Posterior cingulate gyrus (tissue), 11 donors: ENCODE data around the gene NPAS3.
A peak's percentile ranks its signal among the peaks of the same experiment; 100 is the strongest.

Experiments used
- DNase-seq, 10 donors: peaks; one replicate each; pipeline versions ENCODE4 v3.0.0 to v3.0.0-alpha.2; 2020 to 2021; ENCODE audit warnings: mixed read lengths in 3 of 10
- intact Hi-C: fragments of 100-400 bp; cut with DNase I; formaldehyde crosslinking; loops from one replicate; pipeline ENCODE4 v1.15.1; 2023

Gene NPAS3

DNA sequence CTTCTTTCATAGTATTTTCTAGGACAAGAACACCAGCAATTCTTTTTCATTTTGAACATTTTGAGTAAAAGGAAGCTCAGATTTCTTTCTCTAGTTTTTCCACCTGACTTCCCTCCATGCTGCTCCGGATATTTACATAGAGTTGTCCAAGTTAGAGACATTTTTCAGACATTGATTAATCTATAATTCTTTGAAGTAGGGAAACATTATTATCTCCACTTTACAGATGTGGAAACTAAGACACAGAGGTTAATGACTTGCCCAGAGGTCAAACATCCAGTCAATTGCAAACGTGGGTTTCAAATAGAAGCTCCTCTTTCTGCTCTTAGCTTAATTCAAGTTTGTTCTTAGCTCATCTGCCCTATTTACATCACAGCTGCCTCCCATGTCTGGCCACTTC is 873.9 kb downstream of the NPAS3 start:
- intact Hi-C loops, result no loop called here
- DNase-seq, result no peak

DNA sequence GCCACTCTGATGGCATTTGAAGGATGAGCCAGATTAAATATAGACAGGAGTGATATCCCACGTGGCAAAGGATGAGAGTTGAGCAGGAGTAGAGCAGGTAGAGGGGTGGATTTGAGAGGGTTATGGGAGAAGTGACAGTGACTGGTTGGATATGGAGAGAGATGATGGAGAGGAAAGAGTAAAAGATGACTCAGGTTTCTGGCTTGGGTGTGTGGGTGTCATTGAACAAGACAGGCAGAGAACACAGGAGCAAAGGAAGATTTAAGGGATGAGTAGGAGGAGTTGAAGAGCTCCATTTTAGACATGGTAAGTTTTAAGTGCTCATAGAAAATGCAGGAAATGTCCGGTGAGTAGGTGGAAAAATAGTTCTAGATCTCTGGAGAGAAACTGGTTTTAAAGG is 875.3 kb downstream of the NPAS3 start:
- intact Hi-C loops, result no loop called here
- DNase-seq, result no peak

DNA sequence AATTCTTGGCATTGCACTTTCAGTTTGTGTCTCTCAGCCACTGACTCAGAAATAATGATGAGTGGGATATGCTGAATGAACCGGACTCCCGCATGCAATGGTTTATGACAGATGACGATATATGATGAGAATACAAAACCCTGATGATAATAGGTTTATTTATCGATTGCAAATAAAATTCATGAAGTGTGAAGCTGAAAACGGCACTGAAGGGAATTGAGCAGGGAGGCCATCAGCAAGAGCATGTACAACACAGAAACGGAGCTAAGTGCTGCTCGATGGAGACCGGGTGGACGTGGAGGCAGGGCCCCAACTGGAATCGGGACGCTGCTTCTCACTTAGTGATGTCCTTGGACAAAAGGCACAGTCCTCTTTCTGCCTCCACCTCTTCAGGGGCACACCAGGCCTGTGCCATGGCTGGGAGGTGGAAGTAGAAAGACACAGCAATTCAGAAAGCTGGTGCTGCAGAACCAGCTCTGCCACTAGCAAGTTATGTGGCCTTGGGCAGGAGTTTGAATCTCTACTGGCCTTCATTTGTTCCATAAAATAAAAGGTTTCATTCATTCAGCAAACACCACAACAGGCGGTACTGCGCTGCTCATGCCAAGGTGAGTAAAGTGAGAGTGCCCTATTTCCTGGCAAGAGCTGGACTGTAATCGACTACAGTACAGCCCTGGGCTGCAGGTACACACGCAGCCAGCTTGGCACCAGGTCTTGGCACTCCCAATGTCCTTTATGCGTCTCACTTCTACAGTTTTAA is 895.2 kb downstream of the NPAS3 start:
- intact Hi-C loops, result no loop called here
- DNase-seq, result no peak

DNA sequence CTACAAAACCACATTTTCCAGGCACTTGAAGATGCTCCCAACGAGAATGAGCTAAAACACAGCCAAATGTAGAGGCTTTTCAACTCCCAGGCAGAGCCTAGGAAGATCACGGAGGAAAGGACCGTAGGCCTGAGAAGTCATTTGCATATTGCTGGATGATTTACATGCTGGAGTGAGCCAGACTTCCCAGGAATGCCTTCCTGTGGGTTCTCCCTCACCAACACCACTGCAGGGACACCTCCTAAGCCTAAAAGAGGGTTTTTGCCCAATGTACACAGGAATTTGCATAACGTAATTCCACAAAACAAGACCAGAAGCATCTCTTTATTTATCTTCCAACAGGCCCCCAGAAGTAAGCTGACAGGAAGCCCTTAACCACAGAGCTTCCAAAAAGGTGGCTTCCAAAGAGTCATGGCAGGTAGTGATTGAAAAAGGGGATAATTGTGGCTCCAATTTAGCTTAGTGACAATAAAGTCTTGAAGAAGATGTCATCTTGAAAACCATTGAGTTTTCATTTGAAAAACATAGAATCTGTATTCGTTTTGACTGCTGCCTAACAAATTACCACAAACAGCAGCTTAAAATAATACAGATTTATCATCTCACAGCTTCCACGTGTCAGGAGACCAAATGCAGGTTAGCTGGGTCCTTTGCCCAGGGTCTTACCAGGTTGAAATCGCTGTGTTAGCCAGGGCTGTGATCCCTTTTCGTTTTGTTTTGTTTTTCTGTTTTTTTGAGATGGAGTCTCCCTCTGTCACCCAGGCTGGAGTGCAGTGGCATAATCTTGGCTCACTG is 896.0 kb downstream of the NPAS3 start:
- intact Hi-C loops, result no loop called here
- DNase-seq, result no peak

DNA sequence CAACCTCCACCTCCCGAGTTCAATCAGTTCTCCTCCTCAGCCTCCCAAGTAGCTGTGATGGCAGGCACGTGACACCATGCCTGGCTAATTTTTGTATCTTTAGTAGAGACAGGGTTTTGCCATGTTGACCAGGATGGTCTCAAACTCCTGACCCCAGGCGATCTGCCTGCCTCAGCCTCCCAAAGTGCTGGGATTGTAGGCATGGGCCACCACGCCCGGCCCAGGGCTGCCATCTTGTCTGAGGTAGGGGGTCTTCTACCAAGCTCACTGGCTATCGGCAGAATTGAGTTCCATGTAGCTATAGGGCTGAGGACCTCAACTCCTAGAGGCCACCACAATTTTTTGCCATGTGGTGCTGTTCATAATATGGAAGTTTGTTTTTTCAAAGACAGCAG is 896.6 kb downstream of the NPAS3 start:
- intact Hi-C loops, result no loop called here
- no peak for DNase-seq

DNA sequence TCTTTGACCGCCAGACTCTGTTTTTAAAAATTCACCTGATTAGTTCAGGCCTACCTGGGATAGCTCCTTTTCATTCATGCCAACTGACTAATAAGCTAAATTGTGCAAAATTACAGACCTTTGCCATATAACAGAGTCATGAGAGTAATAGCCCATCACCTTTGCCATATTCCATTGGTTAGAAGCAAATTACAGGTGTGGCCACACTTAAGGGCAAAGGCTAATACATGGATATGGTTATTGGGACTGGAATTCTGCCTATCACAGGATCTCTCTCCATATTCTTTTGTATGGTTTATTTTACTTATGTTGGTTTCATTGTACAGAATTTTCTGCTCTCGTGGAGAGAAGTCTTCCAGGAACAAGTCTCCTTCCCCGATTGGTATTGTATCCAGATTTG is 897.0 kb downstream of the NPAS3 start:
- DNase-seq, result no peak
- intact Hi-C loops, result no loop called here

DNA sequence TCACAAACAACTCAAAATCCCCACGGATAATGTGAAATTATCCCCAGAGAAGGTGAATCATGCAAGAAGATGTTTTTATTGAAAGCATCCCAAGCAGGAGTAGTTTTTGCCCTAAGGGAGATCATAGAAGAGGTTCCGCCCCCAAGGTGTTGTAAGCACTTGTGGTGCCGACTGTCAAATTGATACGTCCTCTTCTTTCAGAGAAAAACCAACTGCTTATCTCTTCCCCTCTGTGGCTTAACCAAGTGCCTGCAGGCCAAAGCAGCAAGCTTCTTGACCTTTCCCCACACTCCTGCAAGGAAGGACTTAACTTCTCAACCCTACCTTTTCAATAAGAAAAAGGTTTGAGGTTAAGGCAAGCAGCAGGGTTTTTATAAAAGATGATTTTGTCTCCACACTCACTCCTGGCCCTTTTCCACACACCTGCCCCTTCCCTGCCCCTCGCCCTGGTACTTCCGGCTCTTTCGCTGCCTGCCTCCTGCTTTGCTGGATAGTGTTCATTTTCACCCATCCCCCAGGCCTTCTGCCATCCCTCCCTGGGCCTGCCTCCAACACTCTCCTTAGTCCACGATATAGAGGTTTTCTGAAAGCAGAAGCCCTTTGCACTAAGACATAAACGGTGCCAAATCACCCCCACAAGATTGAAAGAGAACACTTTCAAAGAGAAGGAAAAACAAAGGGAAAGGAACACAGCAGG is 897.7 kb downstream of the NPAS3 start:
- intact Hi-C loops, result no loop called here
- DNase-seq, result peak in 3 of 10 donors; percentile 18 to 30 (median 23)

DNA sequence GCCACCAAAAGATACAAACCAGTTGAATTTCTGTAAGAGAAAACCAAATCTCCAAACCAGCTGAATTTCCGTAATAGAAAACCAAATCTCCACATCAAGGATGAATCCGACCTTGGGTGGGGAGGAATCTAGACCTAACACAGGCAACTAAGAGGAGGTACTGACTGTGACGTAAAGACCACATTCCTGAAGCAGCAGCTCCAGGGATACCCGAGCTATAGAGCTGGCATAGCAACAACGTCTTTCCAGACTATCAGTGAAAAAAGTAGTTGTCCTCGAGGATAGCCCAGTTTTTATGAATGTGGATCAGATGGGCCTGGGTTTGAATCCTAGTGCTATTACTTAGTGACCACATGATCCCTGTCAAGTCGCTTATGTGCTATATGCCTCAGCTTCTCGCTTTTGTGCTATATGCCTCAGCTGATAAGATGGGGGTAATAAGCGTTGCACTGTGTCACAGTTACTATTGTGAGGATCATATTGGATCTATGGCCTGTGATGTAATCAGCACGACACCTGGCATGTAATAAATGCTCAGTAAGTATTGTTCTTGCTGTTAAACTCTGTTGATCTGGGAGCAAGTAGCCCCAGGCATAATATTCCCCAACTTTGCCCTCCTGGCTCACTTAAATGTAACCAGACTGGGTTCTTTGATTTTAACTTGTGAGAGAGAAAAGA is 898.4 kb downstream of the NPAS3 start:
- intact Hi-C loops, result no loop called here
- DNase-seq, result no peak

DNA sequence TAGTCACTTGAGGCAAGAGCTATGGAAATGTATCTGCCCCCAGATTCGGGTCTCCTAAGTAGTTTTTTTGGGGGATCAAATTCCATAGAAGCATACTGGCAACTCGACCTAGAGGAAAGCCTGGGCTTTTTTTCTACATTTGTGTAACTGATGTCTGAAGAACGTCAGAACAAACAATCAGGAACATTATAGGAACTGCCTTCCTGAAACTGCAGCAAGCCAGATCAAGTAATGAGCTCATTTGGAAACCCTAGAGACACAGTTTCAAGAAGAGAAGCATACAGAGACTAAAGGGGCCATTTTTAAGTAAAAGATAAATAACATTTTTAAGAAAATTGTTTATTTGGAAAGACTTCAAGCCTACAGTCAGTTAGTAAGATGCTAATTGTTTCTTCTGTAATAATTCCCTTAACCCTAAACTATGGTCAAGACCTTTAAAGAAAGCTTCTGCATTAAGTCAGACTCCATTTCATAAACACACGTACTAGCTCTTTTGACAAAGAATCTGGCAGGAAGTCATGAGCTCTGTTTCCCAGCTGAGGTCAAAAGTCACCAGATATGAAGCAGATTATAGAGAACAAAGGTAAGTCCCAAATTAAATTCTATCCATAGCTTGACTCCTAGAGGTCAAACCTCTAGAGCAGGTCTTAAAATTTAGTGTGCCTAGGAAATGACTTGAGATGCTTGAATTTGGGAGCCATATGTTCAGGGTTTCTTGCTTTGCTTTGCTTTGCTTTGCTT is 899.4 kb downstream of the NPAS3 start:
- no peak for DNase-seq
- intact Hi-C loops, result loop anchor here (2.0 kb wide), 2 partner anchors 261 to 391 kb away; no protein-coding TSS in a partner anchor

DNA sequence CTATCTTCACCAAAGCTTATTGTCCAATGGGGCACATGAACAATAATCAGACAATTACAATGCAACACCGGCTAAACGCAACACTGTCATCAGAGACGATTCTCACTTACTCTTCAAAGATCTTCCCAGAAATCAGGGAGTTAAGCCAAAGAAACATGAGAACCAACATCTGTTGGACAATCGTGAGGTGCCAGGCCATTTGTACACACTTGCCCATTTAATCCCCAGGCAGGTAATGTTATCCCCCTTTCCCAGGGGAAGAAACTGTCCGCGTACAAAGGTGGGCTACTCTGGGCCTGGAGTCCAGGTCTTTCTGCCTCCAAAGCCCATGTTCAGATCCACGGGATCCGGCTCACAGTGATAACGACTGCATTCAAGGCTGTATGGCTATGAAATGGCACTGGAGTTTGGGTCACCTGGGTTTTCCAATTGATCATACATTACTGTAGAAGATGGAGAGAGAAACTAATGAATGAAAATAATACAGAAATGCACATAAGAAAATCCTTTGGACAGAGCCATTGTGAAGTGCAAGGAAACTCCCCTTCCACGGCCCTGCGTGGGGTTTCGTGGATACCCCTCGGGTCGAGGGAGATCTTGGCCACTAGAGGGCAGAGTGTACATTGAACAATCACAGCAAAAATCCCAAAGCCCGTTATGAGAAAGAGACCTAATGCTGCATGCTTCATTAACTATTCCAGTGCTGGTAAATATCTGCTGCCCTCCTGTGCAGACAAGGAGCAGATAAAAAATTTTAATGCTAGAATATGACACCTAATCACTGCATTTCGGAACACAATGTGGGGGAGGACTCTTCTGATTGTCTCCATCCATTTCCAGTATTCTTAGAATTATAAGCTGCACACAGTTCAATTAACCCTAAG is 900.8 kb downstream of the NPAS3 start:
- intact Hi-C loops, result loop anchor here (2.0 kb wide), 2 partner anchors 259 to 389 kb away; no protein-coding TSS in a partner anchor

DNA sequence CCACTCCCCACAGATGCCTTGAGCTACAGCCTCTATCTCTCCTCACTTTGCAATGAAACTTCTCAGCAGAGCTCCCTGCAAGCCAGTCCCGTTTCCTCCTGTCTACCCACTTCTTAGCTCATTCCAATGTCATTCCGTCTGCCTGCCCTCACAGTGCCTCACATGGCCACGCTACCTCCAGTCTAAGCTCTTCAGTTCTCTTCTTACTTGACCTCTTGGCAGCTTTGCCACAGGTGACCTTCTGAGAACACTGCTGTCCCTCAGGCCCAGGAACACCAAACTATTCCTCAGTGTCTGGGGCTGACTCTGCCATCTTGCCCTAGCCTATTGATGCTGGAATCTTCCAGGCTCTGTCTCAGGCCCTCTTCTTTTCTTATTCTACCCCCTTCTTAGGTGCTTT is 902.1 kb downstream of the NPAS3 start:
- intact Hi-C loops, result no loop called here
- DNase-seq, result no peak

More for the DNA sequence above, 900.8 kb downstream of the NPAS3 start:
- DNase-seq, result peak in 8 of 10 donors; percentile 44 to 89 (median 65)

DNA sequence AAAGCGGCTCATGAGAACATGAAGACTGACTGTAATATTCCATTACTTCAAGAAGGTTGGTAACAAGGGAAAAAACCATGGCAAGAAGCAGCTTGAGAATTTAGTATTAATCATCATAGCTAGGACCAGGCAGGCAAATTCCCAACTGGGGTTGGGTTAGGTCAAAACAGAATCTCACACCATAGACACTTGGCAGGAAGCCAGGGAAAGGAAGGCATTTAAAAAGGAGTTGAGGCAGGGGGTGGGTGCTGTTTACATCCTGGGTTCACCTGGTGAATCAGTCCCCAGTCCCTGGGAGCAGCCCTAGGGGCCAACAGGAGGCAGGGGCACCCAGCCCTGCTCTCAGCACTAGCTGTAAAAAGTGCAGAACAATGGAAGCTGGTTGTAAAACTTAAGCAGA is 903.6 kb downstream of the NPAS3 start:
- no peak for DNase-seq
- intact Hi-C loops, result no loop called here

DNA sequence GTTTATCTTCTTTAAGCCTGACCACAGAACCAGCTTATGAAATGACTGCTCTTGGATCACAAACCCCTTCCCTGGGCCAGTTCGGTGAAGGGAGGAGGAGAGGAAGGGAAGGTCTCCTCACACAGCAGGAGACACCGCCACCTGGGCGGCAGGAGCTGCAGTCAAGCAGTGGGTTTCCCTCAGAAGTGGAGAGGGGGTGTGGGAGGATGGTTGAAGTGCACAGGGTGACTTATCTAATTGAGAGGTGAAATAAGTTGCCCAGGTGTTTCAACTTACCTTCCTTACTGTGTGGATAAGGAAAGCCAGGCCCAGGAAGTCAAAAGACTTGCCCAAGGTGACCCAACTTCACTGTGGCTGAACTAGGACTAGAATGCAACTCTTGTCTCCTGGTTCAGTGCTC is 905.4 kb downstream of the NPAS3 start:
- peak in 1 of 10 donors; percentile 69 for DNase-seq
- intact Hi-C loops, result no loop called here

DNA sequence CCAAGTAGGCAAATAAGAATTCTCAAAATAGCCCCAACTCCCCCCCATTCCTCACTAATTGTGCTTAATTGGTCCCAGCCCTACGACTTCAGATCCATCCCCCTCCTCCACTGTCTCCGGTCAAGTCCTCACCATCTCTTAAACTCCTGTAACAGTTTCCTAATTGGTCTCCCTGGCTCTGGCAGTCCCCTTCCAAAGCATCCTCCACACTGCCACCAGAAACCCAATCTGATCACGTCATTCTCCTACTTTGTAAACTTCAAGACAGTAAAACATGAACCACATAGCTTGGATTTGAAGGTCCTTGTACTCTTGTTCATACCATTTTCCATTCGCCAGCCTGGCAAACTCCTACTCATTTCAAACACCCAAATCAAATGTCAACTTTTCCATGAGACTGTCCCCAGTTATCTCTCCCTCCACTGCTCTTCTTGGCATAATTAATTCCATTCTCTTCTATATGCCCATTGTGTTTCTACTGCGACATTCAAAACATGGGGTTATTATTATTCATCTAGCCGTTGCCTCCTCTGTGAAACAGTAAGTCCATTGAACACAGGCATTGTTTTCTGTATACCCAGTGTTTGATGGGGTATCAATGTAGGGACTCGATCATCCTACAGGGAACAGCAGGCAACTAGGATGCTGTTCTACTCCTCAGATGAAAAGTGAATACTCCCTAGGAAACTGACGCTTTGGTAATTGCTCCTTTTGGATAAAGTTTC is 907.6 kb downstream of the NPAS3 start:
- intact Hi-C loops, result loop anchor here (5.0 kb wide), 1 partner anchor 96 kb away; no protein-coding TSS in a partner anchor
- DNase-seq, result no peak

DNA sequence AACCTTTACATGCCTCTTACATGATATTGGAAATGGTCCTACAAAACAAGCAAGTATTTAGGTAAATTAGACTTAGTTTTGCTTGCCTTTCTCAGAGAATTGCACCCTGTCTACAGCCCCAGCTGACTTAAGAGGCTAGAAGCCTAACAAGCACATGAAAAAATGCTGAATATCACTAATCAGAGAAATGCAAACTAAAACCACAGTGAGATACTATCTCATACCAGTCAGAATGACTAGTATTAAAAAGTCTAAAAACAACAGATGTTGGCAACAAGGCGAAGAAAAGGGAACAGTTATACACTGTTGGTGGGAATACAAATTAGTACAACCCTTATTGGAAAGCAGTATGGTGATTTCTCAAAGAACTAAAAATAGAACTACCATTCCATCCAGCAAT is 908.4 kb downstream of the NPAS3 start:
- intact Hi-C loops, result loop anchor here (5.0 kb wide), 1 partner anchor 95 kb away; no protein-coding TSS in a partner anchor
- no peak for DNase-seq

DNA sequence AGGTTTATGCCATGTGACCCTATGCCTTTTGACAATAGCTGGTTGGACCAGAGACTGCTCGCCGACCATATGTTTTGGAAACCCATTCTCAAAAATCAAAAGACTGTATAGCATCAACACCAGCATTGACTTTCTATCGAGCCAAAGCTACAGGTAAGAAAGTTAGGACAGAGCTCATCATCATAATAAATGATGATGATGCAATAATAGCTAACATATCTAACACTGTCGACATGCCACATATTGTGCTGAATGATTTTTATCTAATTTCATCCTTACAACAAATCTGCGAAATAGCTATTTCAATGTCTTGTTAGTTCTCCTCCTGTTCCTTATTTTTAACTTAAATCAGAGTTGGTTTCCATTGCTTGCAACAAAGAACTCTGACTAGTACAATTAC is 909.3 kb downstream of the NPAS3 start:
- intact Hi-C loops, result loop anchor here (5.0 kb wide), 1 partner anchor 94 kb away; no protein-coding TSS in a partner anchor
- no peak for DNase-seq

DNA sequence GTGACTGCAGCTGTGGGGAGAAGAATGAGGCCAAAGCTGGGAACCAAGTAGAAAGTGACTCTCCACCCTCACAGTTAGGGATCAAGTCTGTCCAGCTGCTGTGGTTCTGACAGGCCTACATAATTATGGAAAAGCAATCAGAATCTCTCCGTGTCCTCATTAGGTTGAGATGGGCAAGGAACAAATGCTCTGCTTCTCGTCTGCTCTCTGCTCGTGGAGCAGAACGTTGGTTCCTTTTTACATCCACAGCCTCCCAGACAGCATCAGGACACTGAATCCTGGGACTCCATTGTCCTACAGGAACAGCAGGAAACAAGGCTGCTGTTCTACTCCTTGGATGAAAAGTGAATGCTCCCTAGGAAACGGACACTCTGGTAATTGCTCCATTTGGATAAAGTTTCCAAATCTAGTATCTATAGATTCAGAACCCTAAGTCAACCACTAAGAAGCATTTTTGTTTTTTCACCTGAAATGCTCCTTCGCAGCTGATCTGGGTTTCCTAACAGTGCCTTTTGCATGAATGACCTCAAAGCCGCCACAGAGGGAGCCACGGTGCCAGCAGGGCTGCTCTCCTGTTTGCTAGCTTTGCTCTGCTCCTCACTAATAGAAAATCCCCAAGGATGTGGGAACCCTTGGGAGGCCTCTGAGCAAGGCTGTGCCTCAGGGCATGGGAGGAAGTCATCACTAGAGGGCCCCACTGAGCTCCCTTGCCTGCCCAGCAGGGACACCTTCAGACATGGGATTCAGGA is 910.2 kb downstream of the NPAS3 start:
- intact Hi-C loops, result loop anchor here (5.0 kb wide), 1 partner anchor 93 kb away; no protein-coding TSS in a partner anchor

More for the DNA sequence above, 910.2 kb downstream of the NPAS3 start:
- DNase-seq, result peak; percentile 40 to 96 (median 73)
